Kidney epithelial cell (primary cell): Measurements from ENCODE around the gene TRIM13. TPM values are rescaled to one million over a fixed set of nuclear protein-coding genes. Genes with fewer than 3 reads are reported as not detected.
"Not testable (repeated sequence)": the region's sequence is repeated elsewhere in the genome, so short reads cannot be mapped to it uniquely, and the experiment has no call there.

Source experiments
- DNase-seq: peaks from one replicate; pipeline ENCODE4 v3.0.0-alpha.2; 2010; ENCODE audit warnings: low read depth
- H3K27me3 ChIP-seq: 2 replicates; pipeline ENCODE4 v1.6.0; 2011; ENCODE audit warnings: low read length; ENCODE audit not compliant: control insufficient read depth, insufficient read depth
- H3K36me3 ChIP-seq: 2 replicates; pipeline ENCODE4 v1.5.1; 2011; ENCODE audit warnings: low read length; ENCODE audit not compliant: control insufficient read depth, insufficient read depth
- H3K4me3 ChIP-seq: 2 replicates; pipeline ENCODE4 v1.5.1; 2011; ENCODE audit warnings: low read depth, mild to moderate bottlenecking, control low read depth, low read length
- CTCF ChIP-seq: IDR thresholded peaks from 2 replicates; pipeline ENCODE4 v1.5.1; 2011; ENCODE audit warnings: mild to moderate bottlenecking, moderate library complexity, low read length, control low read depth, inconsistent platforms; ENCODE audit not compliant: insufficient read depth, poor library complexity, severe bottlenecking
- total RNA-seq: library from RNA; depleted of rRNA; stranded (reverse); fragments of >200 nt; gene quantifications from 2 replicates; pipeline ENCODE4 v1.2.3, GENCODE V29; 2015

TRIM13 gene
- total RNA-seq, 1 donor from 2014 or later = 17.5 TPM

- no peak overlapping the region for H3K4me3 ChIP-seq
- TF ChIP-seq CTCF = no peak
- H3K27me3 ChIP-seq = no peaks in the 10 kb centered on the region
- no peaks in the 10 kb centered on the region for H3K36me3 ChIP-seq
- no peak for DNase-seq
These were observed 18.9 kb upstream of the TRIM13 start for GRCh38 chr13:49977992-49978391.

GRCh38 chr13:49980266-49980665 lies 16.6 kb upstream of the TRIM13 start:
- TF ChIP-seq CTCF = no peak
- no peaks in the 10 kb centered on the region for H3K36me3 ChIP-seq
- DNase-seq = no peak
- H3K4me3 ChIP-seq = no peak overlapping the region
- H3K27me3 ChIP-seq = no peaks in the 10 kb centered on the region

GRCh38 chr13:49985129-49985528 lies 11.7 kb upstream of the TRIM13 start:
- no peak for TF ChIP-seq CTCF
- no peak overlapping the region for H3K4me3 ChIP-seq
- H3K27me3 ChIP-seq = no peaks in the 10 kb centered on the region
- no peaks in the 10 kb centered on the region for H3K36me3 ChIP-seq
- no peak for DNase-seq

GRCh38 chr13:49986471-49986870 lies 10.4 kb upstream of the TRIM13 start:
- Histone ChIP-seq H3K4me3 (no peak overlapping the region), H3K36me3 (no peaks in the 10 kb centered on the region), H3K27me3 (no peaks in the 10 kb centered on the region)
- DNase-seq = no peak
- no peak for TF ChIP-seq CTCF

- DNase-seq, H3K36me3 ChIP-seq: not testable (repeated sequence)
These were observed 6.2 kb upstream of the TRIM13 start for GRCh38 chr13:49990612-49991011.

GRCh38 chr13:49993111-49993510 lies 3.7 kb upstream of the TRIM13 start:
- Histone ChIP-seq H3K36me3 (no peaks in the 10 kb centered on the region), H3K27me3 (no peaks in the 10 kb centered on the region), H3K4me3 (no peak overlapping the region)
- no peak for DNase-seq
- TF ChIP-seq CTCF = no peak

More at GRCh38 chr13:49990612-49991011, 6.2 kb upstream of the TRIM13 start:
- not testable (repeated sequence) for H3K27me3 ChIP-seq, H3K4me3 ChIP-seq
